GM12801 (cell line): ENCODE results near the gene ULBP2.

Experiments
- CTCF ChIP-seq: IDR thresholded peaks from one replicate; pipeline ENCODE4 v1.5.1; 2011; ENCODE audit warnings: control low read depth; ENCODE audit not compliant: insufficient read length; ENCODE audit errors: extremely low read depth

ULBP2 gene

GRCh38 chr6:149975400-149975799 lies 33.6 kb downstream of the ULBP2 start:
- TF ChIP-seq CTCF = no peak

GRCh38 chr6:149977221-149977620 lies 35.4 kb downstream of the ULBP2 start:
- TF ChIP-seq CTCF = no peak

GRCh38 chr6:149978610-149979009 lies 36.8 kb downstream of the ULBP2 start:
- TF ChIP-seq CTCF = no peak

GRCh38 chr6:149979293-149979692 lies 37.5 kb downstream of the ULBP2 start:
- no peak for TF ChIP-seq CTCF

GRCh38 chr6:149983145-149983544 lies 41.3 kb downstream of the ULBP2 start:
- no peak for TF ChIP-seq CTCF

- no peak for TF ChIP-seq CTCF
These were observed 43.0 kb downstream of the ULBP2 start for GRCh38 chr6:149984773-149985172.

- TF ChIP-seq CTCF = no peak
These were observed 43.7 kb downstream of the ULBP2 start for GRCh38 chr6:149985481-149985937.
